ENCODE results near the gene CCT6B.
A peak's percentile ranks its signal among the peaks of the same experiment; 100 is the strongest.
"Not testable (repeated sequence)": the region's sequence is repeated elsewhere in the genome, so short reads cannot be mapped to it uniquely, and the experiment has no call there.

CCT6B gene, protein sequence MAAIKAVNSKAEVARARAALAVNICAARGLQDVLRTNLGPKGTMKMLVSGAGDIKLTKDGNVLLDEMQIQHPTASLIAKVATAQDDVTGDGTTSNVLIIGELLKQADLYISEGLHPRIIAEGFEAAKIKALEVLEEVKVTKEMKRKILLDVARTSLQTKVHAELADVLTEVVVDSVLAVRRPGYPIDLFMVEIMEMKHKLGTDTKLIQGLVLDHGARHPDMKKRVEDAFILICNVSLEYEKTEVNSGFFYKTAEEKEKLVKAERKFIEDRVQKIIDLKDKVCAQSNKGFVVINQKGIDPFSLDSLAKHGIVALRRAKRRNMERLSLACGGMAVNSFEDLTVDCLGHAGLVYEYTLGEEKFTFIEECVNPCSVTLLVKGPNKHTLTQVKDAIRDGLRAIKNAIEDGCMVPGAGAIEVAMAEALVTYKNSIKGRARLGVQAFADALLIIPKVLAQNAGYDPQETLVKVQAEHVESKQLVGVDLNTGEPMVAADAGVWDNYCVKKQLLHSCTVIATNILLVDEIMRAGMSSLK

DNA sequence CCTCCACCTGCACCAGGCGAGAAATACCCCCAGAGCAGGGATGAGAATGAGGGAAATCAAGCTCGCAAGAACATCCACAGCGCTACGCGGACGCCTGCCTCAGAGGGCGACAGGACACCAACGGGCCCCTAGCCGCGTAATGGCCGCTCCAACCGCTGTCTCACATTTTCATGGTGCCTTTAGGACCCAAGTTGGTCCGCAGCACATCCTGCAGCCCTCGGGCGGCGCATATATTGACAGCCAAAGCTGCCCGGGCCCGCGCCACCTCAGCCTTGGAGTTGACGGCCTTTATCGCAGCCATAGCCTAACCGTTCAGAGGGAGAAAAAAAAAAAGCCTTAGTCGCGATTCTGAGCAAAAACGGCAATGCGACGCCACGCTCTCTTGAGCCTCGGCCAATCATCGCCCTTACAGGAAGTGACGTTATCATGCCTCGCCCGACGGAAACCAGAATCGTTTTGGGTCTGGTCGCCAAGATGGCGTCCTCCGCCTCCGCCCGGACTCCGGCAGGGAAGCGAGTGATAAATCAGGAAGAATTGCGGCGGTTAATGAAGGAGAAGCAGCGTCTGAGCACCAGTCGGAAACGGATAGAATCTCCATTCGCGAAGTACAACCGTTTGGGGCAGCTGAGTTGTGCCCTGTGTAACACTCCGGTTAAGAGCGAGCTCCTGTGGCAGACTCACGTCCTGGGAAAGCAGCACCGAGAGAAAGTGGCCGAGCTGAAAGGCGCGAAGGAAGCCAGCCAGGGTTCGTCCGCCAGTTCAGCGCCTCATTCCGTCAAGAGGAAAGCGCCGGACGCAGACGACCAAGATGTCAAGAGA is at the start of gene CCT6B, which contains the start of gene ZNF830:
Gene CCT6B, minus strand, starts transcription at position 368 of the 819 bp plus-strand sequence. Its CDS starts 67 bp downstream, at position 301.
Gene ZNF830, plus strand, starts transcription at position 448 of the 819 bp plus-strand sequence. Its CDS starts 27 bp downstream, at position 475.
- peak; percentile 90 for DNase-seq (ENCODE audit: low spot score)

DNA sequence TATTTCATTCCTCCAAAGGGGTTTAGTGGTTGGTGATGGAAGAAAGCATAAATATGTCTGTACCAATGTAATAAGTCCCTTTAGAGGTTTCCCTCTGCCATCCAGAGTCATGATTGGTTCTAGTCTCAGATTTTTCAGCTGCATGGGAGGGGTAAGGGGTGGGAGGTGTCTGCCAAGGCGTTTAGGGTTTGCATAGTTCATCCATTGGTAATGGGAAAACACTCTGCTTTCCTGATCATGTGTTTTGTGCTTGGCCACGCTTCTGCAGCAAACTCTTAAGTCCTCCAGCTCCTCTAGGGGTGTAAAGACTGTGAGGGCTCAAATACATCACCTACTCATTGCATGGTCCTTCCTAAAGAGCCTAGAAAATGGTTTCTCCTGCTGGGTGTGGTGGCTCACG is 48.8 kb upstream of the CCT6B start:
- DNase-seq (ENCODE audit: low spot score): no peak

DNA sequence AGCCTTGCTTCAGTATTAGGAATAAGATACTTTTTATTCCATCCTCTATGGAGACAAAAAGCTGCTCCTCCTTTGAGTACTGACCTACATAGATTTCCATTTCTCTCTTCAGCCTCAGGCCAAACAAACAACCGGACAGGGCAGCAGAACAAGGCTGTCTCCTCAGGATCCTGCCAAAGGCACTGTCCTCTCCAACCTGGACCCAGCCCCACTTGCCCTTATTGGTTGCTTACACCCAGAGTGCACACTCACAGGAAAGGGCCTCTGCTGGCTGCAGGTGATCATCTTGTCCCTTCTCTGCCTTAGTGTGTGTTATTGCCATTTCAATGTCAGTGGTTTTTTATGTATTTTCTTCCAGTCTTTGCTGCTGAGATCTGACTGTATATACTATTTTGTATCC is 45.7 kb upstream of the CCT6B start:
- no peak for DNase-seq (ENCODE audit: low spot score)

DNA sequence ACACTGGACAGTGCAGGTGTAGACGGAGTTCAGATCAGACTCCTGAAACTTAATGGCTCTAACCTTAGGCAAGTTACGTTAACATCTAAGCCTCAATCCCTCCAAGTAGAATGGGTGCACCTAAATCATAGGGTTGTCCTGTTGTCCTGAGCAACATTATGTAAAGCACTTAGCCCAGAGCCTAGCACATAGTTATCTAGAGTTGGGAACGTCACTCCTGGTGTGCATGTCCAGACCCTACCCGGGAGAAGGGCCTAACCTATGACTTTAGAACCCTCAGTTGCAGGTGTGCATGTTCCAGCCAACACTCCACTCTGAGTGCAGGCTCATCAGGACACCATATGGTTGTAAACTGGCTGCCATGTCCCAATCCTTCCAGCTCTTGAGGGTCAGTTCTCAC is 45.1 kb upstream of the CCT6B start:
- DNase-seq (ENCODE audit: low spot score): no peak

DNA sequence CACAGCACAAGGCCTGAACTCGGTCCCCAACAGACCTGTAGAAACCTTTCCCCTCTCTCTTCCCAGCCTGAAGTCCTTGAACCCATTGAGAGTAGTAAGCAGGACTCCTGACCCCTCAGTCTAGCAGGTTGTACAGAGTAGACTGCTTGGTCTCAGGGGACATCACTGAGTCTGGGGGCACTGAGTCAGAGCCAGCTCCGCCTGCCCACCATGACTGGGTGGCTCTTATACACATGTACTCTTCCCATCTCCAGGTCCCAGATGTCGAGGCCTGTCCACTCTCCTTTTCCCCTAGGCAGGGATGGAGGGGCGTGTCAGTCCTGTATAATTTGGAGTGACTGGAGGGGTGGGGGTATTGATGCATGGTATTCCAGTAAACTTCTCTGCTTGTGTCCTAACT is 42.5 kb upstream of the CCT6B start:
- no peak for DNase-seq (ENCODE audit: low spot score)

DNA sequence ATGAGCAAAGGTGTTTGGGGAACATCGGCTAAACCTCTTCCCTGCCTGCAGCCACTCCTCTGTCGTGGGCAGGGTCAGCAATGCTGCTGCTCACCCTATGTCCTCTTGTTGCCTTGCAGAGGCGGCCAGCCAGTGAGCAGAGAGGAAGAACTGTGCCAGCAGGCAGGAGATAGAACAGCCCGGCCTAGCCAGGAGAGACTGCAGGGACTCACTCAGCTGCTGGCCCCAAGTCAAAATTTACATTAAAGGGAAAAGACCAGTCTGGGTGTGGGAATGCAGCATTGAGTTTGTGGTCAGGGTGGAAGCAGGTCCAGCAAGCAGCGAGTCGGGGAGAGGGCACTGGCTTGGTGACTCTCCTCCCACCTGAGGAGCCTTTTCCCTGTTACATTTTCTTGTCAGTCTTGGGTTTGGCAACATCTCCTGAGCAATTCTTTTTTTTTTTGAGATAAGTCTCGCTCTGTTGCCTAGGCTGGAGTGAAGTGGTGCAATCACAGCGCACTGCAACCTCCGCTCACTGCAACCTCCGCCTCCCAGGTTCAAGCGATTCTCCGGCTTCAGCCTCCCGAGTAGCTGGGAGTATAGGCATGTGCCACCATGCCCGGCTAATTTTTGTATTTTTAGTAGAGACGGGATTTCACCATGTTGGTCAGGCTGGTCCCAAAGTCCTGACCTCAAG is 41.8 kb upstream of the CCT6B start:
- DNase-seq (ENCODE audit: low spot score): no peak

DNA sequence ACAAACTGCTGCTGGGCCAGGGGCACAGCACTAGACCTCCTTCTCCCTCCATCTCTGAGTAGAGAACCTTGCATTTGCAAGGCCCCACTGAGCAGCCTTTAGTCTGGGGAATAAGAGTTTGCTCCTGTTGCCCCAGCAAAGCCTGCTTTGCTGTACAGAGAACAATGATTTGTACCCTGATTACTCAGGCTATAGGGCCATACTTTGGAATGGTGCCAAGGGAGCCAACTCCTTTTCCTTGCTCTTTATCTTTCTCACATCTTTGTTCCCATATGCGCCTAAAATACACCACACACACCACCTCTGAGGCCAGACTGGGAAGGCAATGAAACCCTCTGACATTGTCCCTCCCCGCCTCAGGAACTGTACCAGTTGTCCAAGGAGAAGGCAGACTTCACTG is 40.3 kb upstream of the CCT6B start:
- no peak for DNase-seq (ENCODE audit: low spot score)

DNA sequence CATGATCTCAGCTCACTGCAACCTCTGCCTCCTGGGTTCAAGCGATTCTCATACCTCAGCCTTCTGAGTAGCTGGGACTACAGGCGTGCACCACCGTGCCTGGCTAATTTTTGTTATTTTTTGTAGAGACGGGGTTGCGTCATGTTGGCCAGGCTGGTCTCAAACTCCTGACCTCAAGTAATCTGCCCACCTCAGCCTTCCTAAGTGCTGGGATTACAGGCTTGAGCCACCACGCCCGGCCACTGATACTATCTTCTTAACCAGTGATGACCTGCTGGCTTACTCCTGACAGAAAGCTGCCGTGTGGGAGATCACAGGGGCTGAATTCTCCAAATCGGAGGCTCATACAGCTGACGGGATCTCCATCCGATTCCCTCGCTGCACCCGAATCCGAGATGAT is 39.7 kb upstream of the CCT6B start:
- DNase-seq (ENCODE audit: low spot score): not testable (repeated sequence)

DNA sequence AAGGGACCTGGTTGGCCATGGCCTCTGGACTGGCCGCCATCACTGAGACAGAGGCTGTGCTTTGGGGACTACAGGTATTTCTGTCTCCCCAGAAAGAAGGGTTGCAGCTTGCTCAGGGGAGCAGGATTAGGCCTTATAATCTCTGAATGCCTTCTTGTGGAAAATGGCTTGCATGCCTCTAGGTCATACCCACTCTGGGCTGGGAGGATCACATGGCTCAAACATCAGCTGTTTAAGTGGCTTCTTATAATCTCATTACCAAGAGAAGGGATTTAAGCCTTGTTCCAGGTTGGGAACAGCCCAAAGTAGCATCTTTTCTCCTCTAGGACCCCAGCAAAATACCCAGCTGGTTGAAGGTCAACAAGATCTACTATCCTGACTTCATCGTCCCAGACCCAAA is 38.2 kb upstream of the CCT6B start:
- no peak for DNase-seq (ENCODE audit: low spot score)

DNA sequence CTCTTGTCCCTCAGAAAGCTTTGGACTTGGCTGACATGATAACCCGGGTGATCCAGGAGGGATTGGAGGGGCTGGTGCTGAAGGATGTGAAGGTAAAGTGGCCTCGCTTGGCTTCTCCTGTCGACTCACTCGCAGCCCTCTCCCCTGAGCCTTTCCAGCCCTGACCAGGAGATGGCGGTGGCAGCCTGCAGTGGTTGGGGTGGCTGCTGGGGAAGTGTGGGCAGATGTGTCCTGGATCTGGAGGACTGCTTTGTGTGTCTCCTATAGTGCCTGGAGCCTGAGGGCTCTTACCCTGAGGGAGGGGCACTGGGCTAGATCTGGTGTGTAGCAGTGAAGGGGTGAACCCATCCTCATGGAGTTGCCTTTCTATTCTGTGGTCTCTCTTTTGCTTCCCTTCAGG is 36.9 kb upstream of the CCT6B start:
- peak; percentile 83 for DNase-seq (ENCODE audit: low spot score)

DNA sequence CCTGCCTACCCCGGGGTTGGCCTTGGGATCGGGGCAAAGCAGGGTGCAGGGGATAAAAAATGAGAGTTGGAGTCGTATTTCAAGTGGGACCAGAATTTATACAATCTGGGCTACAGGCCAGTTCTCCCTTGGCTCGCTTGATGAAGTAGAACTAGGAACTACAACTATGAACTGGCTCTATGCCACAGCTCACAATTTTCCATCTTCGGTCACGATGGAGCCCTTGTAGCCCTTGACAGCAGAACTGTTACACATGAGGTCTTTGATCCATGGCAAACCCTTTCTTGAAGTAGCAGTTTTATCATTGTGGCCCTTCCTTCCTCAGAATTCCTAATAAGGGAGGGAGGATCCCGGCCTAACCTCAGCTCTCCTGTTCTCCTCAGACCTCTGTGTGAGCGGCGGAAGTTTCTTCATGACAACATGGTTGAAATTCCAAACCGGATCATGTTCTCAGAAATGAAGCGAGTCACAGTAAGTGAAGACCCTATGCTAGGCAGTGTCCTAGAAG is 36.1 kb upstream of the CCT6B start:
- peak; percentile 29 for DNase-seq (ENCODE audit: low spot score)

DNA sequence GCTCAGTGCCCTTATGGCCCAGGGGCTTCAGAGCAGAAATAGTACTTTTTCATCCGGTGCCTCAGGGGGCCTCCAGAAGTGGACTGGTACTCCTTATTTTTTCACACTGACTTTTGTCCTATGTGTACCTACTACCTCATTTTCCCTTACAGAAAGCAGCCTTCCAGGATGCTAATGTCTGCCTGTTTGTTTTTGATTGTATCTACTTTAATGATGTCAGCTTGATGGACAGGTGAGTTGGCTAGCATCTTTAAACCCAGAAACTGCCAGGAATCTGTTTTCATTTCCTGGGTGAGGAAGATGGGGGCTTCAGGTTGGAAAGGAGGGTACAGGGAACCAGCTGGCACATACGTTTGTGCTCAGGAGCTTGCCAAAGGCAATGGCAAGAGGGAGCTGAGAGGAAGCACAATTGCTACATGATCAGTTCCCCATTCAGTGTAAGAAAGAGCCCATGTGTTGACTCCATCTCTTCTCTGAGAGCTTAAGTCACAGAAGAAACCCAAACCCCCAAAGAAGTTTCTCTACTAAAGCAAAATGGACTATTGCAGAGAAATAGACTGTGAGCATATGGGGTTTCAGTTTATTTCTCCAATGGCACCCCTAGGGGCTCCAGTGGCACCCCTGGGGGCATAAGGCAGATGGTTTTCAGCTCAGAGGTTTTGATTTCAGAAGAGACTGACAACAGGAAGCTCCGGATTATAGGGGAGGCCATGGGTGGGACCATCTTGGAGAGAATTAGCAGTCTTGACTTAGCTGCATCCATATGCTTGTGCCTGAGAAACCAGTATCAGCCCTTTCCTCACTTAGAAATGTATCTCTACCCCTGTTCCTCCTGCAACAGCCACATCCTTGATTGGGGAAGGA is 35.4 kb upstream of the CCT6B start:
- DNase-seq (ENCODE audit: low spot score): no peak

DNA sequence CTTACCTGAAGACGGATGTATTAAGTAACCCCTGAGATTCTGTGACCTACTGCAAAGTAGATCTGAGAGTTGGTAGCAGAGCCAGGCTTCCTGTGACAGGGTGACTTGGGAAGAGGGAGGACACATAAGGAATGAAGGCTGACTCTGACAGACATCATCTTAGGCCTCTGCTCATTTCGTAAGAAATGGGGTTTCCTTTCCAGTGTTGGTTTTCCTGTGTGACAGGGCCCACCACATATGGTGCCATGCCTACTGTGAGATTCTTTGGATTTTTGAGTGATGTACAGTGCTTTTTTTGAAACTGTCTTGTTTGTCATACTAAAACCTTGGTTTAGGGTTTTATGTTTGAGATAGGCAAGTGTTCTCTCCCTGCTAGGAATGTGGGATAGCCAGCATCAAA is 31.8 kb upstream of the CCT6B start:
- DNase-seq (ENCODE audit: low spot score): no peak

DNA sequence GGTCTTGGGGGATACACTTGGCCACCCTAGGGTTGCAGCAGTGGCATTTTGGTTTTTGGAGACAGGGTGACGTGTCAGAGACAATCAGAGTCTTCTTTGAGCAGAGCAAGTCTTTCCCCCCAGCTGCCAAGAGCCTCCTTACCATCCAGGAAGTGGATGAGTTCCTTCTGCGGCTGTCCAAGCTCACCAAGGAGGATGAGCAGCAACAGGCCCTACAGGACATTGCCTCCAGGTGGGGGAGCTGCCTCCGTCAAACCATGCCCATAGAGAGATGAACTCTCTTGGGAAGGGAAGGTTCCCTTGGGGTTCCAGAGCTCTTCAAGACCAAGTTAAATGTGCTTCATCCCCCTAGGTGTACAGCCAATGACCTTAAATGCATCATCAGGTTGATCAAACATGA is 30.3 kb upstream of the CCT6B start:
- no peak for DNase-seq (ENCODE audit: low spot score)

DNA sequence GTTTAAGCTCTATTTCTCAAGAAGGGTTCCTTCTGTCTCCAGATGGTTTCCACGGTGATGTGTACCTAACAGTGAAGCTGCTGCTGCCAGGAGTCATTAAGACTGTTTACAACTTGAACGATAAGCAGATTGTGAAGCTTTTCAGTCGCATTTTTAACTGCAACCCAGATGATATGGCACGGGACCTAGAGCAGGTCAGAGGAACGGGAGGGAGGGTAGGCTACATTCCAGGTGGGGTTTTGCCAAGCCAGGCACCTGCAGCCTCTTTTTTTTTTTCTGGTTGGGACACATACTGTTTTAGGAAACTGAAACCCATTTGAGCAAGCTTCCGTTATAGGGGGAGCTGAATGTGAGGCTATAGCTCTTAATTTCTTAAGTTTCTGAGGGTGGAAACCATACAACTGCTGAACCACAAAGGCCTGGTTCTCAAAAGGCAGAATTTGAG is 29.7 kb upstream of the CCT6B start:
- no peak for DNase-seq (ENCODE audit: low spot score)

DNA sequence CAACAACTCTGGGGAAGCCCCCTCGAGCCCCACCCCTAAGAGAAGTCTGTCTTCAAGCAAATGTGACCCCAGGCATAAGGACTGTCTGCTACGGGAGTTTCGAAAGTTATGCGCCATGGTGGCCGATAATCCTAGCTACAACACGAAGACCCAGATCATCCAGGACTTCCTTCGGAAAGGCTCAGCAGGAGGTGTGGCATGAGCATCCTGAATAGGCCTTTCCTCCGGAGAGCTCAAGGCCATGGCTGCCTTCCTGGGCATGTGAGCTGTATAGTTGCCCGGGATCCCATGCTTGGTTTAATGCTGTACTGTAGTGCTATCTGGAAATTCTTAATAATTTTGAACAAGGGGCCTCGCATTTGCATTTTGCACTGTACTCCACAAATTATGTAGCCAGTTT is 28.2 kb upstream of the CCT6B start:
- no peak for DNase-seq (ENCODE audit: low spot score)

DNA sequence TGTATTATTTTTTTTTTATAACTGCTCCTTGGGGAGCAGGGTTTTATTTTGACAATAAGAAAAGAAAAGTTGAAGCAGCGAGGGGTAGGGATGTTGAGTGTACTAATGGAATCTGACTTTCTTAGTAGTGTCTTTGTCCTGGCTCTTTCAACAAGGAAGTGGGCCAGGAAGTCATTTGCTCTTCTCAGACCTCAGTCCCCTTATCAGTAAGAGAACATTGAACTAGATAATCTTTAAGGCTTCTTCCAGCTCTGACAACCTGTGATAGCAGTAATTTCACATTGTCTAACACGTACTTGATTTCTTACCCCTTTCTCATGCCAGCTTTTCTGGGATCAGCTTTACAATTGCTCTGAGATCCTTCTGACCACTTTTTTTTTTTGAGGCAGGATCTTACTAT is 27.4 kb upstream of the CCT6B start:
- no peak for DNase-seq (ENCODE audit: low spot score)

DNA sequence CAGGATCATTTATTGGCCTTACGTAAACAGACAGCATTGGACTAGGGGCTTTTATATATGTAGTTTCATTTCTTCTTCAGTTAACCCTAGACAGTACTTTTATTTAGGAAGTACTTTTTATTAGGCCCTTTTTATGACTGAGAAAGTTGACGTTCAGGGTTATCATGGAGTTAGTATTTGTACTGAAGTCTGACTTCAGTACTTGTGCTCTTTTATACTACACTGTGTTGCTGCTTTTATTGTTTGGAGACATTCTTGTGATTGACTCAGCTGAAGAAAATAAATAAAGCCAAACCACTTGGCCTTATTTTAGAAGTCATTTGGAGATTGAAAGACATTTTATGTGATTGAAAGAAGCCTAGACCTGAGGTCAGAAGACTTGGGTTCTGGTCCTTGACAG is 26.0 kb upstream of the CCT6B start:
- no peak for DNase-seq (ENCODE audit: low spot score)

DNA sequence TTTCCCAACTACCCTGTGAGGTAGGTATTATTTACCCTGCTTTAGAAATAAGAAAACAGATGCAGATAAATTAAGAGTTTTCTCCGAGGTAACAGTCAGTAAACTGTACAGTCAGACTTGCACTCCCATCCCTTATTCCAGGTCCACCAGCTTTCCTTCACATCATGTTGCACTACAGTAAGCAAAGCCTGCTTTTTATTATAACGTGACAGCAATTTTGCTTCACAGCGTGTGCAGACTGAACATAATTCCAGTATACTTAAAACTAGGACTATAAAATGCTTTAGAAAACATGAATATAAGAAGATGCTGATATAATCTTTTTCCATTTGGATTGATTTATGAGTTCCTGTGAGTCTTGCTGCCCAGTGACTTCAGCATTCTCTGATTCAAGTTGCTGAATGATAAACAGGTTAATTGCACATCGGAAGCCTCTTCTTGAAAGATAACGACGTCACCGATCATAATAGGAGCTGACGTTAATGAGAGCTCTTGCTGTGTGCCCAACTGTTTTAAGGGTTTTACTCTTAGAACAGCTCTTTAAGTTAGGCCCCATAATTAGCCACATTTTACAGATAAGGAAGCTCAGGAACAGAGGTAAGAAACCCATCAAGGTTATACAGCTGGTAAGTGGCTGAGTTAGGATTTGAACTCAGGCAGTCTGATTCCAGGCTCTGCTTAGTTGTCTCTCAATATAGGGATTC is 20.4 kb upstream of the CCT6B start:
- DNase-seq (ENCODE audit: low spot score): no peak

Data from hepatic stellate cell (primary cell).